ENCODE data around the gene ENTPD2. TPM values are rescaled to one million over a fixed set of nuclear protein-coding genes. Genes with fewer than 3 reads are reported as not detected.

The ENTPD2 gene
- total and polyA plus RNA-seq, 2 donors (not counting 3 experiments of a cell fraction or from before 2014, with no cell fraction given), result not detected

- no peak overlapping the region for H3K4me3 ChIP-seq (replicated peaks in 1 of 3; ENCODE audit: insufficient read depth in 1 of 3, low read depth in 1 of 3, low read length in 3 of 3)
- POLR2A ChIA-PET, result no interaction called here
- FAIRE-seq (no peak), DNase-seq (ENCODE audit: low read depth, low spot score) (no peak)
- no peak overlapping the region for H3K4me2 ChIP-seq (ENCODE audit: insufficient read depth, low read length)
- no TSS peak for BruUV-seq (replicated peaks)
- H3K4me1 ChIP-seq (ENCODE audit: control insufficient read depth, extremely low read depth, insufficient read depth, low read length), result no peaks in the 10 kb centered on the region
- H4K20me1 ChIP-seq (replicated peaks; ENCODE audit: control insufficient read depth, extremely low read depth, insufficient read depth, low read length), result no peaks in the 10 kb centered on the region
- H3K9me3 ChIP-seq (replicated peaks; ENCODE audit: control insufficient read depth, insufficient read depth, low read length), result no peaks in the 10 kb centered on the region
- TF ChIP-seq MYC (IDR thresholded peaks at IDR 0.05; ENCODE audit: low read depth, low read length), result no peak
- TF ChIP-seq CTCF (IDR thresholded peaks at IDR 0.05; ENCODE audit: extremely low read depth in 1 of 2, insufficient read depth in 1 of 2, low read depth in 1 of 2, low read length in 2 of 2), result no peak
- no peak for TF ChIP-seq FOS (IDR thresholded peaks at IDR 0.05; ENCODE audit: borderline replicate concordance, insufficient read depth, low read length)
- TF ChIP-seq POLR2A (IDR thresholded peaks at IDR 0.05; ENCODE audit: low read depth, low read length), result no peak
- no peak for TF ChIP-seq GATA2 (IDR thresholded peaks at IDR 0.05; ENCODE audit: insufficient read depth, insufficient read length, low read depth, low read length)
- TF ChIP-seq JUN (IDR thresholded peaks at IDR 0.05; ENCODE audit: borderline replicate concordance, insufficient read depth, insufficient read length, low read depth), result no peak
- no peak for TF ChIP-seq MAX (IDR thresholded peaks at IDR 0.05; ENCODE audit: insufficient read depth, insufficient read length)
- no peak for TF ChIP-seq EZH2 (IDR thresholded peaks at IDR 0.05; ENCODE audit: borderline replicate concordance, low read depth, low read length, severe bottlenecking)
- no peak for TF ChIP-seq POLR2AphosphoS5 (IDR thresholded peaks at IDR 0.05; ENCODE audit: insufficient read depth, low read depth, low read length)
- no peak overlapping the region for H3K9ac ChIP-seq (replicated peaks; ENCODE audit: extremely low read depth, insufficient read depth, low read length)
- no peak overlapping the region for H2AFZ ChIP-seq (ENCODE audit: low read depth, low read length)
- H3K79me2 ChIP-seq (ENCODE audit: control insufficient read depth, insufficient read depth, low read length), result no peaks in the 10 kb centered on the region
- dilution Hi-C loops (cut with MboI; ENCODE audit: extremely low pct_ligation_motif_present, low sequenced_read_pairs) (no loop called here), intact Hi-C loops (cut with micrococcal nuclease) (no loop called here)
- H3K27me3 ChIP-seq (ENCODE audit: control insufficient read depth in 2 of 2, insufficient read depth in 2 of 2, low read length in 2 of 2), result no peaks in the 10 kb centered on the region
- CTCF ChIA-PET, result interaction anchor here (2.0 kb wide), 1 partner anchor 13 kb away, joined by 10 read pairs; no protein-coding TSS in a partner anchor
- no peaks in the 10 kb centered on the region for H3K36me3 ChIP-seq (ENCODE audit: control insufficient read depth in 2 of 2, extremely low read depth in 1 of 2, insufficient read depth in 2 of 2, low read length in 2 of 2)
- no peak overlapping the region for H3K27ac ChIP-seq (ENCODE audit: insufficient read depth, low read depth, low read length)
- no peaks in the 10 kb centered on the region for H3K9me1 ChIP-seq (replicated peaks; ENCODE audit: control insufficient read depth, extremely low read depth, insufficient read depth, low read length)
Observed at GRCh38 chr9:137015976-137016375, 37.9 kb downstream of the ENTPD2 start.
